HepG2 (cell line): ENCODE data around the gene TSHZ2. TPM values are rescaled to one million over a fixed set of nuclear protein-coding genes. Genes with fewer than 3 reads are reported as not detected.

Experiments
- ATAC-seq: fragments of 200-7000 bp; cut with Tn5 transposase; 3 replicates; pipeline ENCODE4 v1.9.1; 2020; ENCODE audit warnings: mild to moderate bottlenecking, moderate library complexity
- BruUV-seq: library from RNA; stranded (reverse); fragments of 400-500 nt; replicated peaks from 2 replicates; lab custom pipeline; 2021; lab: Mats Ljungman, UMichigan
- CTCF ChIA-PET: fragments of 300-600 bp; formaldehyde crosslinking; extraction: SDS; loops from one replicate; lab custom pipeline; 2021; ENCODE audit warnings: low total read pairs, inconsistent platforms, low intra/inter-chr PET ratio; lab: Yijun Ruan, JAX
- POLR2A ChIA-PET: fragments of 350-600 bp; sonication (Branson Sonifier 250); formaldehyde crosslinking; loops from one replicate; lab custom pipeline; 2020; ENCODE audit warnings: antibody characterized with exemption, inconsistent platforms; lab: Yijun Ruan, JAX
- DNase-seq: peaks from one replicate; pipeline ENCODE4 v3.0.0-alpha.2; 2015; ENCODE audit warnings: low spot score
- FAIRE-seq: peaks from 3 replicates; lab custom pipeline; 2011; peaks lifted over from hg19 to GRCh38; lab: Jason Lieb, UNC
- H2AFZ ChIP-seq: one replicate; pipeline ENCODE4 v1.6.1; 2011; ENCODE audit warnings: low read length, inconsistent platforms
- H3K27ac ChIP-seq: fragments of 300-600 bp; 3 replicates; pipeline ENCODE4 v1.8.0; 2011; ENCODE audit warnings: mixed run types, mild to moderate bottlenecking, mixed read lengths, low read length, inconsistent platforms; ENCODE audit not compliant: insufficient read depth; ENCODE audit errors: extremely low read length
- H3K27me3 ChIP-seq, 2 experiments: fragments of 200-600 bp in 1 of 2; 2 replicates in 1 of 2; 3 replicates in 1 of 2; pipeline versions ENCODE4 v1.6.0 to v1.8.0; 2011; ENCODE audit warnings: low read length in 2 of 2, mild to moderate bottlenecking in 2 of 2, moderate library complexity in 2 of 2, inconsistent platforms in 1 of 2; ENCODE audit not compliant: insufficient read depth in 2 of 2, control insufficient read depth in 1 of 2
- H3K36me3 ChIP-seq, 2 experiments: fragments of 200-600 bp in 1 of 2; replicated peaks in 1 of 2; 2 replicates in 1 of 2; 3 replicates in 1 of 2; pipeline versions ENCODE4 v1.5.1 to v1.8.0; 2011; ENCODE audit warnings: low read length in 2 of 2, inconsistent platforms in 1 of 2; ENCODE audit not compliant: insufficient read depth in 2 of 2, control insufficient read depth in 1 of 2
- H3K4me1 ChIP-seq: 2 replicates; pipeline ENCODE4 v1.5.1; 2012; ENCODE audit warnings: low read length, inconsistent platforms; ENCODE audit not compliant: insufficient read depth
- H3K4me2 ChIP-seq: 2 replicates; pipeline ENCODE4 v1.6.0; 2011; ENCODE audit warnings: low read depth, low read length, inconsistent platforms
- H3K4me3 ChIP-seq, 3 experiments: fragments of 200-600 bp in 1 of 3; sonication (generic), shearing (Covaris generic) in 1 of 3; replicated peaks in 1 of 3; 2 replicates each; pipeline ENCODE4 v1.5.1; 2011 to 2016; ENCODE audit warnings: low read length in 3 of 3, inconsistent platforms in 2 of 3, low read depth in 2 of 3, mild to moderate bottlenecking in 2 of 3, control low read depth in 1 of 3, mixed read lengths in 1 of 3; ENCODE audit not compliant: insufficient read depth in 1 of 3
- H3K79me2 ChIP-seq: one replicate; pipeline ENCODE4 v1.6.1; 2011; ENCODE audit warnings: low read length, inconsistent platforms; ENCODE audit not compliant: insufficient read depth
- H3K9ac ChIP-seq: 2 replicates; pipeline ENCODE4 v1.6.0; 2011; ENCODE audit warnings: mild to moderate bottlenecking, low read depth, low read length, inconsistent platforms; ENCODE audit not compliant: insufficient read depth
- H3K9me3 ChIP-seq: 2 replicates; pipeline ENCODE4 v1.5.1; 2012; ENCODE audit warnings: mild to moderate bottlenecking, low read length
- H4K20me1 ChIP-seq: 2 replicates; pipeline ENCODE4 v1.6.0; 2011; ENCODE audit warnings: inconsistent platforms, mild to moderate bottlenecking, low read length, moderate library complexity; ENCODE audit not compliant: insufficient read depth
- CBX5 ChIP-seq: sonication (generic); formaldehyde crosslinking; IDR thresholded peaks from 2 replicates; pipeline ENCODE4 v1.4.0; 2020; ENCODE audit warnings: missing genetic modification reagents, borderline replicate concordance
- EP300 ChIP-seq, 3 experiments: sonication (generic) in 1 of 3; formaldehyde crosslinking in 1 of 3; IDR thresholded peaks; 2 replicates each; pipeline versions ENCODE4 v1.5.1 to v1.6.1; 2011 to 2020; ENCODE audit warnings: low read depth in 2 of 3, low read length in 2 of 3, borderline replicate concordance in 1 of 3, improper control_type of control experiment in 1 of 3, mild to moderate bottlenecking in 1 of 3, missing genetic modification reagents in 1 of 3, moderate library complexity in 1 of 3
- GATAD1 ChIP-seq: IDR thresholded peaks from 2 replicates; pipeline ENCODE4 v1.6.1; 2016; ENCODE audit warnings: missing genetic modification reagents, missing compliant biosample characterization
- MYC ChIP-seq: sonication (generic); formaldehyde crosslinking; IDR thresholded peaks from 2 replicates; pipeline ENCODE4 v1.9.0; 2021; ENCODE audit warnings: missing genetic modification reagents, borderline replicate concordance
- NR2F6 ChIP-seq, 2 experiments: IDR thresholded peaks; 2 replicates each; pipeline ENCODE4 v1.6.1; 2016; ENCODE audit warnings: antibody characterized with exemption in 1 of 2, mild to moderate bottlenecking in 1 of 2
- PHF20 ChIP-seq: sonication (generic); formaldehyde crosslinking; IDR thresholded peaks from 2 replicates; pipeline ENCODE4 v1.5.0; 2020; ENCODE audit warnings: mild to moderate bottlenecking, missing genetic modification reagents
- PTBP1 ChIP-seq: fragments of 200-400 bp; formaldehyde crosslinking; IDR thresholded peaks from 2 replicates; pipeline ENCODE4 v1.6.1; 2018; ENCODE audit warnings: low read length, low read depth; ENCODE audit not compliant: poor library complexity, severe bottlenecking
- SP5 ChIP-seq: IDR thresholded peaks from 2 replicates; pipeline ENCODE4 v1.6.1; 2016; ENCODE audit warnings: low read depth, borderline replicate concordance
- U2AF1 ChIP-seq: fragments of 200-400 bp; formaldehyde crosslinking; optimal IDR thresholded peaks from 2 replicates; pipeline ENCODE3; 2017; ENCODE audit warnings: mild to moderate bottlenecking, low read depth, low read length
- XBP1 ChIP-seq: sonication (generic); formaldehyde crosslinking; IDR thresholded peaks from 2 replicates; pipeline ENCODE4 v1.5.0; 2020; ENCODE audit warnings: missing genetic modification reagents
- ZBED4 ChIP-seq: sonication (generic); formaldehyde crosslinking; IDR thresholded peaks from 2 replicates; pipeline ENCODE4 v1.4.0; 2020; ENCODE audit warnings: missing genetic modification reagents, borderline replicate concordance
- ZNF207 ChIP-seq: fragments of 450-650 bp; IDR thresholded peaks from 2 replicates; pipeline ENCODE4 v1.6.1; 2016; ENCODE audit warnings: antibody characterized with exemption, borderline replicate concordance
- ZNF496 ChIP-seq: sonication (generic); formaldehyde crosslinking; IDR thresholded peaks from 2 replicates; pipeline ENCODE4 v1.8.1; 2023; ENCODE audit warnings: mild to moderate bottlenecking, moderate library complexity, missing genetic modification reagents; ENCODE audit not compliant: insufficient replicate concordance
- ZNF580 ChIP-seq: IDR thresholded peaks from 2 replicates; pipeline ENCODE4 v1.6.1; 2016; ENCODE audit warnings: low read depth, borderline replicate concordance
- ZNF597 ChIP-seq: sonication (generic); formaldehyde crosslinking; IDR thresholded peaks from 2 replicates; pipeline ENCODE4 v1.5.0; 2020; ENCODE audit warnings: missing genetic modification reagents
- WGBS: methylation state at CpG from one replicate; pipeline ENCODE4 v1.1.6; 2017; ENCODE audit warnings: low lambda C conversion rate; 5-methylcytosine and 5-hydroxymethylcytosine counted together
- in situ Hi-C: cut with HindIII; loops from 2 replicates; pipeline ENCODE4 v1.10.0; 2017; ENCODE audit warnings: low pct_unique_long_range_greater_than_20kb; ENCODE audit not compliant: extremely low pct_ligation_motif_present
- intact Hi-C: fragments of 100-400 bp; cut with micrococcal nuclease; formaldehyde crosslinking; loops from one replicate; pipeline ENCODE4 v1.10.0; 2022; ENCODE audit not compliant: unreplicated experiment
- polyA plus RNA-seq, 8 experiments: library from polyadenylated mRNA; depleted of rRNA in 3 of 8; stranded (reverse) in 7 of 8; unstranded in 1 of 8; fragments of >200 nt; fragmentation: Illumina TruSeq in 4 of 8; extraction: Trizol in 4 of 8; gene quantifications; 2 replicates each; pipeline versions ENCODE4 v1.2.1 to v1.2.3, GENCODE V29; 2011 to 2016; ENCODE audit warnings: low read depth in 4 of 8, missing spikeins in 1 of 8, mixed read lengths in 1 of 8; ENCODE audit not compliant: insufficient read depth in 1 of 8
- total RNA-seq, 5 experiments: library from RNA; depleted of rRNA; stranded (reverse); fragments of >200 nt; fragmentation: Illumina TruSeq; extraction: Trizol; gene quantifications; 2 replicates each; pipeline ENCODE4 v1.2.3, GENCODE V29; 2016; ENCODE audit warnings: low read depth in 1 of 5
- TF ChIP-seq, protein P1 (sequence below): sonication (generic); formaldehyde crosslinking; IDR thresholded peaks from 2 replicates; pipeline ENCODE4 v1.4.0; 2020; ENCODE audit warnings: missing genetic modification reagents

TSHZ2 gene
- total and polyA plus RNA-seq, 2 of the 13 experiments (the other 11 are each of a cell fraction or from before 2014, with no cell fraction given), result 0.01 TPM; not detected in 1

DNA sequence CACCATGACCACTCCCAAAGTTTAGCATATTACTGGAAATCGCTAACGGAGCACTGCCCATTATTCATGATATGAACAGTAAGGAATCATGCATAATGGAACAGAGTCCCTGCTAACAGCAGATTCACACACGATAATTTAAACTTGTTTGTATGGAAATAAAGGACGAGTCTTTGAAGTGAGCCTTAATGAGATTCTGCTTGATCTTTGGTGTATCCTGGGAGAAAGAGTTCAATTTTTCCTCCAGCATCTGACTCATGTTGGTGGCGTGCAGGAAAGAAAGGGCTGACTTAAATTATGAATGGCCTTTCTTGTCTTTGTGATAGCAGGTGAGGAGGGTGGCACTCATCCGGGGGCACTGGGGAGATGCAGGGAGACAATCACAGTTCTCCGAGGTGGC, 426.9 kb downstream of the TSHZ2 start:
- H3K27ac ChIP-seq, result no peak overlapping the region
- no peak for TF ChIP-seq XBP1 (CRISPR knock-in tag)
- TF ChIP-seq SP5 (CRISPR knock-in tag), result no peak
- no peak for TF ChIP-seq ZNF496 (CRISPR knock-in tag)
- no peak for TF ChIP-seq GATAD1 (CRISPR knock-in tag)
- TF ChIP-seq, protein P1, sequence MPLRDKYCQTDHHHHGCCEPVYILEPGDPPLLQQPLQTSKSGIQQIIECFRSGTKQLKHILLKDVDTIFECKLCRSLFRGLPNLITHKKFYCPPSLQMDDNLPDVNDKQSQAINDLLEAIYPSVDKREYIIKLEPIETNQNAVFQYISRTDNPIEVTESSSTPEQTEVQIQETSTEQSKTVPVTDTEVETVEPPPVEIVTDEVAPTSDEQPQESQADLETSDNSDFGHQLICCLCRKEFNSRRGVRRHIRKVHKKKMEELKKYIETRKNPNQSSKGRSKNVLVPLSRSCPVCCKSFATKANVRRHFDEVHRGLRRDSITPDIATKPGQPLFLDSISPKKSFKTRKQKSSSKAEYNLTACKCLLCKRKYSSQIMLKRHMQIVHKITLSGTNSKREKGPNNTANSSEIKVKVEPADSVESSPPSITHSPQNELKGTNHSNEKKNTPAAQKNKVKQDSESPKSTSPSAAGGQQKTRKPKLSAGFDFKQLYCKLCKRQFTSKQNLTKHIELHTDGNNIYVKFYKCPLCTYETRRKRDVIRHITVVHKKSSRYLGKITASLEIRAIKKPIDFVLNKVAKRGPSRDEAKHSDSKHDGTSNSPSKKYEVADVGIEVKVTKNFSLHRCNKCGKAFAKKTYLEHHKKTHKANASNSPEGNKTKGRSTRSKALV, result no peak
- no peak for TF ChIP-seq U2AF1
- no peak for TF ChIP-seq ZBED4
- no peak for TF ChIP-seq ZNF207
- no peak for TF ChIP-seq MYC (CRISPR knock-in tag)
- TF ChIP-seq CBX5 (CRISPR knock-in tag), result no peak
- TF ChIP-seq PHF20 (CRISPR knock-in tag), result no peak
- no peak for TF ChIP-seq ZNF580
- no peak for TF ChIP-seq NR2F6 (IDR thresholded peaks at IDR 0.05)
- no peak for TF ChIP-seq NR2F6 (CRISPR knock-in tag; IDR thresholded peaks at IDR 0.05)
- TF ChIP-seq PTBP1, result no peak
- no peak for TF ChIP-seq EP300 (IDR thresholded peaks at IDR 0.05; ENCODE audit: low read depth in 2 of 2, low read length in 2 of 2)
- TF ChIP-seq EP300 (CRISPR knock-in tag; IDR thresholded peaks at IDR 0.05; ENCODE audit: borderline replicate concordance), result no peak
- no peak for TF ChIP-seq ZNF597 (CRISPR knock-in tag)
- intact Hi-C loops (no loop called here), in situ Hi-C loops (no loop called here)
- CTCF ChIA-PET, result no interaction called here
- H3K4me3 ChIP-seq, result no peak overlapping the region
- WGBS, result 49% methylated on average over 7 of the region's 7 CpGs
- POLR2A ChIA-PET, result no interaction called here
- no TSS peak for BruUV-seq
- DNase-seq, result no peak
- H4K20me1 ChIP-seq, result no peaks in the 10 kb centered on the region
- no peak overlapping the region for H3K9ac ChIP-seq
- no peaks in the 10 kb centered on the region for H3K79me2 ChIP-seq
- H3K4me2 ChIP-seq, result no peak overlapping the region
- H3K4me1 ChIP-seq, result no peaks in the 10 kb centered on the region
- no peak for FAIRE-seq
- H3K36me3 ChIP-seq, result no peaks in the 10 kb centered on the region
- H3K27me3 ChIP-seq, result no peaks in the 10 kb centered on the region
- no peak overlapping the region for H2AFZ ChIP-seq
- no peak for ATAC-seq
- H3K9me3 ChIP-seq, result no peaks in the 10 kb centered on the region
